Esophagus (tissue), 2 donors: ENCODE measurements around the gene ITSN2. TPM values are rescaled to one million over a fixed set of nuclear protein-coding genes. Genes with fewer than 3 reads are reported as not detected.
A peak's percentile ranks its signal among the peaks of the same experiment; 100 is the strongest.

Experiments
- H3K27ac ChIP-seq, 2 donors: one replicate each; pipeline ENCODE4 v1.5.1; 2013; ENCODE audit warnings: low read depth in 2 of 2, mild to moderate bottlenecking in 2 of 2, inconsistent platforms in 1 of 2, low read length in 1 of 2, moderate library complexity in 1 of 2
- H3K27me3 ChIP-seq, 2 donors: one replicate each; pipeline ENCODE4 v1.6.1; 2013; ENCODE audit warnings: low read length in 2 of 2, control low read depth in 1 of 2, mild to moderate bottlenecking in 1 of 2; ENCODE audit not compliant: insufficient read depth in 2 of 2, control insufficient read depth in 1 of 2
- H3K36me3 ChIP-seq, 2 donors: one replicate each; pipeline ENCODE4 v1.6.1; 2013; ENCODE audit warnings: low read length in 1 of 2; ENCODE audit not compliant: control insufficient read depth in 2 of 2, insufficient read depth in 2 of 2
- H3K4me1 ChIP-seq, 2 donors: one replicate each; pipeline ENCODE4 v1.6.1; 2013; ENCODE audit warnings: low read length in 1 of 2; ENCODE audit not compliant: control insufficient read depth in 2 of 2, insufficient read depth in 2 of 2
- H3K4me3 ChIP-seq, 2 donors: one replicate each; pipeline ENCODE4 v1.5.1; 2013; ENCODE audit warnings: low read length in 2 of 2, mild to moderate bottlenecking in 2 of 2, low read depth in 1 of 2, moderate library complexity in 1 of 2
- H3K9me3 ChIP-seq, 2 donors: one replicate each; pipeline ENCODE4 v1.6.1; 2013; ENCODE audit warnings: mild to moderate bottlenecking in 2 of 2, low read depth in 1 of 2, low read length in 1 of 2, moderate library complexity in 1 of 2; ENCODE audit not compliant: control insufficient read depth in 2 of 2, insufficient read depth in 1 of 2
- whole genome bisulfite sequencing, 2 donors: extraction: QIAGEN DNeasy Blood & Tissue Kit; methylation state at CpG; one replicate each; pipeline ENCODE4 v1.1.7; 2013; 5-methylcytosine and 5-hydroxymethylcytosine counted together
- polyA plus RNA-seq, 2 donors: library from polyadenylated mRNA; stranded (reverse); fragments of 200-250 nt; gene quantifications; one replicate each; pipeline ENCODE4 v1.2.3, GENCODE V29; 2013
- donor health status: healthy with polysubstance abuse.
- donor health status: Bipolar disorder and iron deficiency.

The ITSN2 gene
- polyA plus RNA-seq, 2 donors: 33.2 to 61.0 TPM

DNA sequence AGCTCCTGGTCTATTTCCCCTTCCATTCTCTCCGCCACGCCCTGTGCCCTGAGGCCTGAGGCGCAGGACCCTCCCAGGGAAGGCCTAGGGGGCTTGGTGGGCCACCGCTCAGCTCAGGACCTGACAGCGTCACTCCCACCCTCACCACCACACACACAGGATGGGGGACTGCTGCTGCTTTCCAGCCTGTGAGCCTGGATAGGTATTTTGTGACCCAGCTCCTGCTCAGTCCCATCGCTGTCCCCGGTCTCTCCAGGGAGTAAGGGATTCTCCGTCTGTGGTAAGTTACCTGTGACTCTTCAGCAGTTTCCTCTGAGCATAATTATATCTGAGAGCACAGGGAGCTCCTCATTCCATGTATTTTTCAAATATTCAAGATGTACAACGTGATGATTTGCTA, 169.2 kb downstream of the ITSN2 start:
- no peak overlapping the region for H3K27ac ChIP-seq
- no peak overlapping the region for H3K4me3 ChIP-seq
- no peaks in the 10 kb centered on the region for H3K36me3 ChIP-seq
- H3K9me3 ChIP-seq: no peaks in the 10 kb centered on the region
- 90% methylated on average over 9 of the region's 9 CpGs for WGBS, 2 donors
- no peaks in the 10 kb centered on the region for H3K27me3 ChIP-seq
- peaks cover 0 to 2% of the 10 kb centered on the region in 2 donors for H3K4me1 ChIP-seq

DNA sequence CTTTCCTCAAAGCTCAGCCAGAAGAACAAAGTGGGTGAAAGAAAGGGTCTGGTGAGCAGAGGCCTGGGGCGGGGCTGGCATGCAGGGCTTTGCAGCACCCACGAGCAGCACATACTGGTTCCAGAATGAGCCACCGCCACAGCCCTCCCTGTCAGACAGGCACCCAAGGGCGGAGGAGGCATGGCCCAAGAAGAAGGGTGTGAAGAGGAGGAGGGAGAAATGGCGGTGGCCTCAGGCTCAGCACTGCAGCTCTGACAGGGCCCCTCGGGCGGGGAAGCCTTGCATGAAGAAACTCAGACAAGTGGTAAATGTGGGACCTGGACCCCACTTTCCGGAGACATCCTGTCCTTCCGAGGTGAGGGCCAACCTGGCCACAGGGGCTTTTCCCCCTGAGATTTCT, 169.8 kb downstream of the ITSN2 start:
- Histone ChIP-seq H3K27me3 (no peaks in the 10 kb centered on the region), H3K27ac (no peak overlapping the region), H3K9me3 (no peaks in the 10 kb centered on the region), H3K4me1 (peaks cover 0 to 2% of the 10 kb centered on the region in 2 donors), H3K4me3 (no peak overlapping the region), H3K36me3 (no peaks in the 10 kb centered on the region)
- 81 to 82% methylated on average over 9 of the region's 9 CpGs for WGBS, 2 donors

GRCh38 chr2:24189551-24189950, 170.8 kb downstream of the ITSN2 start:
- peaks cover 0 to 2% of the 10 kb centered on the region in 2 donors for H3K4me1 ChIP-seq
- no peak overlapping the region for H3K27ac ChIP-seq
- no peaks in the 10 kb centered on the region for H3K36me3 ChIP-seq
- no peaks in the 10 kb centered on the region for H3K27me3 ChIP-seq
- H3K4me3 ChIP-seq: no peak overlapping the region
- H3K9me3 ChIP-seq: no peaks in the 10 kb centered on the region
- WGBS, 2 donors: 87 to 89% methylated on average over 10 of the region's 10 CpGs

DNA sequence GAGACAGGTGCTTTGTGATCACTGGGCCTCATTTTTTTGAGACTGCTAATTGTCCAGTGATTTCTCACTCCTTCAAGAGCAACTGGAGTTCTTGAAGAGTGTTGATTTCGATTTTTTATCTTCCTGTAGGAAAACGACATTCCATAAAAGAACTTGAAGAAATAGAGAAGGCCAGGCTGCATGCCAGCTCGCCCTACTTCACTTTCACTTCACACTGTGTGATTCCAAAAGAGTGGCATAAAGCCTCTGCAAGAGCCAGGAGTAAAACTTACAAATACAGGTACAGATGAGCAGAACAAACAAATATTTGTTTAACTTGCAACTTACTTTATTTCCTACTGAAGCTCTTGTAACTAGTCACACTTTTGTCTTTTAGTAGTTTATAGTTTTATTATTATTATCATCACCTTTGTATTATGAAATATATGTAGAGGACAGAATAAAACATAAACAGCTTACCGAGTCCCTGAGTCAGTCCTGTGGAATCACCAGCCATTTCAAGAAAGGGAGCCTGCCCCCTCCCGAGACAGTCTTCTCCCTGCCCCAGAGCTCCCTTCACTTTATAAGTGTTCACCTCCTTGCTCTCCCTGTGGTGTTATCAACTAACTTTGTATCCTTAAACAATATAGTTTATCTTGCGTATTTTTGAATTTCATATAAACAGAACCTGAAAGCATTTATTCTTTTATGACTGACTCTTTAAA, 176.8 kb downstream of the ITSN2 start:
- no peak overlapping the region for H3K4me3 ChIP-seq
- no peaks in the 10 kb centered on the region for H3K36me3 ChIP-seq
- peaks cover 0 to 2% of the 10 kb centered on the region in 2 donors for H3K4me1 ChIP-seq
- H3K27ac ChIP-seq: no peak overlapping the region
- 74 to 82% methylated on average over 6 of the region's 6 CpGs for WGBS, 2 donors
- H3K9me3 ChIP-seq: no peaks in the 10 kb centered on the region
- peaks cover 0 to 2% of the 10 kb centered on the region in 2 donors for H3K27me3 ChIP-seq

- no peaks in the 10 kb centered on the region for H3K36me3 ChIP-seq
- H3K4me3 ChIP-seq: no peak overlapping the region
- H3K27me3 ChIP-seq: peaks cover 0 to 2% of the 10 kb centered on the region in 2 donors
- H3K4me1 ChIP-seq: peaks cover 0 to 2% of the 10 kb centered on the region in 2 donors
- no peaks in the 10 kb centered on the region for H3K9me3 ChIP-seq
- H3K27ac ChIP-seq: no peak overlapping the region
- WGBS, 2 donors: 94 to 96% methylated on average over 7 of the region's 7 CpGs
Measured at GRCh38 chr2:24182507-24182906, 177.8 kb downstream of the ITSN2 start.

DNA sequence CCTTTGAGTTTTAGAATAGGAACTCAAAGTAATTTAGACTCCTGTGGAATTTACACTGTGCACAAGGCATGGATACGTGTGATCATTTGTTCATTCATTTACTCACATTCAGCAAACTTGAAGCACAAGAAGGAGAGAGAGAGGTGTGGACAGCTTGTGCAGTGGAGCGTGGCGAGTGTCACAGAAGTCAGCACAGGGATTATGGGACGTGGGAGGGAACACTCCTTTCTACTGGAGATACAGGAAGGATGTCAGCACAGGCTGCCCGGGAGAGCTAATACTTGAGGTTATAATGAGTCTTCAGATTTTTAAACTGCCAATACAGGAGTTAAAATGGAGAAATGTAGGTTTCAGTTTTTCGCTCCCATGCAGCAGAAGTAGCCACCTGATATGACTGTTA, 178.5 kb downstream of the ITSN2 start:
- Histone ChIP-seq H3K27me3 (peaks cover 0 to 2% of the 10 kb centered on the region in 2 donors), H3K4me3 (no peak overlapping the region), H3K4me1 (peaks cover 0 to 2% of the 10 kb centered on the region in 2 donors), H3K36me3 (no peaks in the 10 kb centered on the region), H3K27ac (no peak overlapping the region), H3K9me3 (no peaks in the 10 kb centered on the region)
- WGBS, 2 donors: 65 to 75% methylated on average over 6 of the region's 6 CpGs

DNA sequence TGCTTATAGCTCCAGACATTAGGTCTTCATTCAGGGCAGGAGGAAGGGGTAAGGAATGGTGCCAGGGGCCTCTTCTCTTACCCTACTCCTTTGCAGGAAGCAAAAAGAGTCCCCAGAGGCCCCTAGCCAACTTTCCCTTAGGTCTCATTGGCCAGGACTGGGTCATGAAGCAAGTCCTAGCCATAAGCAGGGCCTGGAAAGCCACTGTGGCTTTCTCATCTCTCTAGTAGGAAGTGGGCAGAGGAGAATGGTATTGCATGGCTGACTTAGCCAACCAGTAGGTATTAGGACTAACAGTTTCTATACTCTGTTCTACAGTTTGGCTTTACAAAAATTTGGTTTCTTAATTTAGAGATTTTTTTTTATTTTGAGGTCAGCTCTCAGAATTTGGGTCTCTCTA, 180.7 kb downstream of the ITSN2 start:
- H3K9me3 ChIP-seq: peaks cover 0 to 3% of the 10 kb centered on the region in 2 donors
- H3K4me3 ChIP-seq: no peak overlapping the region
- H3K36me3 ChIP-seq: no peaks in the 10 kb centered on the region
- peaks cover 0 to 2% of the 10 kb centered on the region in 2 donors for H3K27me3 ChIP-seq
- no peak overlapping the region for H3K27ac ChIP-seq
- peaks cover 2 to 5% of the 10 kb centered on the region in 2 donors for H3K4me1 ChIP-seq

- Histone ChIP-seq H3K27me3 (peaks cover 0 to 2% of the 10 kb centered on the region in 2 donors), H3K4me3 (no peak overlapping the region), H3K36me3 (no peaks in the 10 kb centered on the region), H3K9me3 (peaks cover 0 to 4% of the 10 kb centered on the region in 2 donors), H3K4me1 (peaks cover 0 to 5% of the 10 kb centered on the region in 2 donors), H3K27ac (no peak overlapping the region)
- WGBS, 2 donors: 58 to 78% methylated on average over 1 of the region's 1 CpG
Measured at GRCh38 chr2:24176326-24176725, 184.0 kb downstream of the ITSN2 start.

- Histone ChIP-seq H3K4me3 (peak overlapping the region in 1 of 2 donors; percentile 22), H3K27ac (no peak overlapping the region), H3K9me3 (peaks cover 0 to 4% of the 10 kb centered on the region in 2 donors), H3K36me3 (no peaks in the 10 kb centered on the region), H3K4me1 (peaks cover 0 to 5% of the 10 kb centered on the region in 2 donors), H3K27me3 (peaks cover 0 to 2% of the 10 kb centered on the region in 2 donors)
- 44 to 45% methylated on average over 17 of the region's 17 CpGs for WGBS, 2 donors
Measured at GRCh38 chr2:24175631-24176187, 184.6 kb downstream of the ITSN2 start.

DNA sequence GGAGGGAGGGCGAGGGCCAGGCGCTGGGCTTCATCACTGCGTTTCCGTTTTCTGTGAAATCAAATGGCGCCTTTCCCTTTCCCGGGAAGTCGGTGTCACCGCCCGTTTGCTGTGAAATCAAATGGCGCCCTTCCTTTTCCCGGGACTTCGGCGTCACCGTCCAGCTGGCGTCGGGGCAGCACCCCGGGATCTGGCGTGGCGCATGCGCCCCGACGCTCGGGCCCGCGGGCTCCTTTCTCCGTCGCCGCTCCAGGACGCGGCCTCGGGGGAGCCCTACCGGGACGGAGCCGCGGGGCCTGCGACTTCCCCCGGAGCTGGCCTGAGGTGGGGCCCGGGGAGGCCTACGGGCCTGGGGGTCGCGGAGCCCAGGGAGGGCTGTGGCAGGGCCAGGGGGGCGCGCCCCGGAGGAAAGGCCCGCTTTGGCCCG, 185.5 kb downstream of the ITSN2 start, which contains the start of gene FAM228A:
Gene FAM228A (plus strand): TSS at position 203 of the 427 bp plus-strand sequence. CDS start 428 bp downstream, outside the sequence.
- Histone ChIP-seq H3K4me3 (peak within 1 kb of the TSS in 1 of 2 donors; percentile 22), H3K27me3 (no peaks in the 10 kb centered on the region), H3K9me3 (peaks cover 0 to 4% of the 10 kb centered on the region in 2 donors), H3K27ac (no peak within 1 kb of the TSS), H3K4me1 (peaks cover 0 to 5% of the 10 kb centered on the region in 2 donors), H3K36me3 (no peaks in the 10 kb centered on the region)
- 42 to 43% methylated on average over 37 to 46 of the region's 46 CpGs for WGBS, 2 donors
